Gastrocnemius medialis (tissue), 4 donors: ENCODE data around the gene FARP1.

Experiments used
- POLR2A ChIP-seq, 2 donors: fragments of 450-650 bp; IDR thresholded peaks; one replicate each; pipeline ENCODE4 v1.6.1; 2017; ENCODE audit warnings: antibody characterized with exemption in 2 of 2, mild to moderate bottlenecking in 2 of 2, moderate library complexity in 2 of 2
- TF ChIP-seq, protein P1 (sequence below), 5 experiments: fragments of 450-650 bp in 3 of 5; fragments of 200-600 bp in 2 of 5; sonication (generic) in 2 of 5; IDR thresholded peaks in 4 of 5; conservative IDR thresholded peaks in 1 of 5; 1 replicate in 4 of 5; 2 replicates in 1 of 5; pipeline ENCODE4 v1.5.1; 2016 to 2019; ENCODE audit warnings: antibody characterized with exemption in 5 of 5, mild to moderate bottlenecking in 3 of 5, moderate library complexity in 3 of 5

- TF ChIP-seq, protein P1, sequence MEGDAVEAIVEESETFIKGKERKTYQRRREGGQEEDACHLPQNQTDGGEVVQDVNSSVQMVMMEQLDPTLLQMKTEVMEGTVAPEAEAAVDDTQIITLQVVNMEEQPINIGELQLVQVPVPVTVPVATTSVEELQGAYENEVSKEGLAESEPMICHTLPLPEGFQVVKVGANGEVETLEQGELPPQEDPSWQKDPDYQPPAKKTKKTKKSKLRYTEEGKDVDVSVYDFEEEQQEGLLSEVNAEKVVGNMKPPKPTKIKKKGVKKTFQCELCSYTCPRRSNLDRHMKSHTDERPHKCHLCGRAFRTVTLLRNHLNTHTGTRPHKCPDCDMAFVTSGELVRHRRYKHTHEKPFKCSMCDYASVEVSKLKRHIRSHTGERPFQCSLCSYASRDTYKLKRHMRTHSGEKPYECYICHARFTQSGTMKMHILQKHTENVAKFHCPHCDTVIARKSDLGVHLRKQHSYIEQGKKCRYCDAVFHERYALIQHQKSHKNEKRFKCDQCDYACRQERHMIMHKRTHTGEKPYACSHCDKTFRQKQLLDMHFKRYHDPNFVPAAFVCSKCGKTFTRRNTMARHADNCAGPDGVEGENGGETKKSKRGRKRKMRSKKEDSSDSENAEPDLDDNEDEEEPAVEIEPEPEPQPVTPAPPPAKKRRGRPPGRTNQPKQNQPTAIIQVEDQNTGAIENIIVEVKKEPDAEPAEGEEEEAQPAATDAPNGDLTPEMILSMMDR (IDR thresholded peaks at IDR 0.05 in 4 of 5, conservative IDR thresholded peaks at IDR 0.05 in 1 of 5) = no peak
- no peak for TF ChIP-seq POLR2A (IDR thresholded peaks at IDR 0.05)
Observed at GRCh38 chr13:98413796-98414195, 270.9 kb downstream of the FARP1 start.
